T follicular helper cell (primary cell): ENCODE results near the gene CTSS.
"Not testable (repeated sequence)": the region's sequence is repeated elsewhere in the genome, so short reads cannot be mapped to it uniquely, and the experiment has no call there.

ENCODE experiments used
- DNase-seq: peaks from one replicate; pipeline ENCODE4 v3.0.0-alpha.2; 2020; ENCODE audit warnings: low read depth

CTSS gene

DNA sequence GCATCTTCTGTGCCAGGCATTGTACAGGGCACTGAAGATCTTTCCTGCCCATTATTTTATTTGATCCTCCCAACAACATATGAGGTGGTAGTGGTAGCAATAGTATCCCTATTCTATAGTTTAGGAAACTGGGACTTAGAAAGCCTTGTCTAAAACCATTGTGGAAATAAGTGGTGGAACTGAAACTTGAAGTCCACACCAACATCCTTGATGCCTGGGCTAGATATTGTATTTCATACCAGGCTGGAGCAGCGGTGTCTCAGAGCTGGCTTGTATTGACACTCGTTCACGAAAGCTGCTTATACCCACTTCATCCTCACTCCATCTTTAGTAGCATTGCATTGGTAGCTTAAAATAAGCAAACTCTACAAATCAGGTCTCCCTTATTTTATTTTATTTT lies 9.7 kb upstream of the CTSS start:
- no peak for DNase-seq

- no peak for DNase-seq
Measured at GRCh38 chr1:150772326-150772725, 6.7 kb upstream of the CTSS start.

DNA sequence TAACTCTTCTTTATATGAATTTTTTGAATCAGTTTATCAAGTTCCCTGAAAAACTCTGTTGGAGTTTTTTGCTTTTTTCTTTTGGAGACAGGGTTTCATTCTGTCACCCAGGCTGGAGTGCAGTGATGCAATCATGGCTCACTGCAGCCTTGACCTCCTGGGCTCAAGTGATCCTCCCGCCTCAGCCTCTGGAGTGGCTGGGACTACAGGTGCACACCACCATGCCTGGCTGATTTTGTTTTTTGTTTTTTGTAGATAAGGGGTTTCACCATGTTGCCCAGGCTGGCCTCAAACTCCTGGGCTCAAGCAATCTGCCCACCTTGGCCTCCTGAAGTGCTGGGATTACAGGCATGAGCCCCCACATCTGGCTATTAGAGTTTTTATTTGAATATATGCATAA lies 2.1 kb upstream of the CTSS start:
- DNase-seq: not testable (repeated sequence)

- DNase-seq: not testable (repeated sequence)
Measured at GRCh38 chr1:150765977-150766301, 361 bp upstream of the CTSS start.

- DNase-seq: no peak
Measured at GRCh38 chr1:150764617-150765101, 919 bp downstream of the CTSS start.

DNA sequence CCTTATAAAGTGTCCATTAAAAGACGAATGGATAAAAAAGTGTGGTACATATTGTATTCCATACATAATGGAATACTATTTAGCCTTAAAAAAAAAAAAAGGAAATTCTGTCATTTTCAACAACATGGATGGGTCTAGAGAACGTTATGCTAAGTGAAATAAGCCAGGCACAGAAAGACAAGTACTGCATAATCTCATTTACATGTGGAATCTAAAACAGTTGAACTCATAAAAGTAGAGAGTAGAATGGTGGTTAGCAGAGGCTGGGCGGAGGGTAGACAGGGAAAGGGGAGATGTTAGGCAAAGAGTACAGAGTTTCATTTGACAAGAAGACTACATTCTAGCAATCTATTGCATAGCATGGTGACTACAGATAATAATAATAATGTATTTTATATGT lies 2.6 kb downstream of the CTSS start:
- DNase-seq: no peak

GRCh38 chr1:150762552-150762951 lies 3.0 kb downstream of the CTSS start:
- DNase-seq: no peak

GRCh38 chr1:150761801-150762200 lies 3.8 kb downstream of the CTSS start:
- no peak for DNase-seq

DNA sequence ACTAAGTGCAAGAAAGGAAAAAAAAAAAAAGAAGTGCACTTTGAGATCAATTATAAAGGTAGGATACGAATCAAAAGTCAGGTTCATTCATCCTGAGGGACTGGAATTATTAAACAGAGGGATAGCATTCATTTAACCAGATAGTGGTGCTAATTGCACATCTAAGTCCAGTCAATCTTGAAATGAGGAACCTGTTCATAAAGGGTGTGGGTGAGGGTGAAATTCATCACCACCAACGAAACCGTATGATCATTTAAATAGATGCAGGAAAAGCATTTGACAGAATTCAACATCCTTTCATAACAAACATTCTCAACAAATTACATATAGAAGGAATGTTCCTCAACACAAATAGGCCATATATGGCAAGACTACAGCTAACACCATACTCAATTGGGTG lies 5.6 kb downstream of the CTSS start:
- DNase-seq: no peak

DNA sequence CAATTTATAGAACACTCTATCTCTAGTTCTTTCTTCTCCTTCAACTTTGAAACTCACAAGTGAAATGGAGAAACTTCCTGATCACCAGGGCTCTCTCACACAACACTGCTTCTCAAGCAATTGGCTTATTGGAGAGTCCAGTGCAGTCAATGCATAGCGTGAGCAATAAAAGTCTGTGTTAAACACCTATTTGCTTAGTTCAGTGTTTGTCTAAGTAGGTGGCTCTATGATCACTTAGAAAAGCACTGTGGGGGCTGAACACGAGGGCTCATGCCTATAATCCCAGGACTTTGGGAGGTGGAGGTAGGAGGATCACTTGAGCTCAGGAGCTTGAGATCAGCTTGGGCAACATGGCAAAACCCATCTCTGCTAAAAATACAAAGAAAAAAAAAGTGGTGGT lies 12.2 kb downstream of the CTSS start:
- DNase-seq: no peak

GRCh38 chr1:150751443-150751842 lies 14.1 kb downstream of the CTSS start:
- DNase-seq: no peak

GRCh38 chr1:150749720-150750311 lies 15.8 kb downstream of the CTSS start:
- no peak for DNase-seq

DNA sequence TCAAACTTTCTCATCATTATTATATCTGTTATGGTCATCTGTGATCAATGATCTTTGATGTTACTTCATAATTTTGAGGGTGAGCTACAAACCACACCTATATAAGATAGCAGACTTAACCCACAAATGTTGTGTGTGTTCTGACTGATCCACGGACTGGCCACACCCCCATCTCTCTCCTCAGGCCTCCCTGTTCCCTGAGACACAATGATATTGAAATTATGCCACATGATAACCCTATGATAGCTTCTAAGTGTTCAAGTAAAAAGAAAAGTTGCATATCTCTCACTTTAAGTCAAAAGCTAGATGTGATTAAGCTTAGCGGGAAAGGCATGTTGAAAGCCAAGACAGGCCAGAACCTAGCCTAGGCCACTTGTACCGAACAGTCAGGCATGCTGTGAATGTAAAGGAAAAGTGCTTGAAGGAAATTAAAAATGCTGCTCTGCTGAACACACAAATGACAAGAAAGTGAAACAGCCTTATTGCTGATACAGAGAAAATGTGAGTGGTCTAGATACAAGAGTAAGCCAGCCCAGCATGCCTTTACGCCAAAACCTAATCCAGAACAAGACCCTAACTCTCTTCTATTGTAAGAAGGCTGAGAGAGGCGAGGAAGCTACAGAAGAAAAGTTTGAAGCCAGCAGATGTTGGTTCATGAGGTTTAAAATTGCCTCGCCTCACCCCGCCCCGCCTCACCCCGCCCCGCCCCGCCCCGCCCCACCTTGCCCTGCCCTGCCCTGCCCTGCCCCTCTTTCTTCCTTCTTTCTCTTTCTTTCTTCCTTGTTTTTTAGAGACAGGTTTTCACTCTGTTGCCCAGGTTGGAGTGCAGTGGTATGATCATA lies 16.5 kb downstream of the CTSS start:
- DNase-seq: no peak

- no peak for DNase-seq
Measured at GRCh38 chr1:150730130-150730721, 35.4 kb downstream of the CTSS start.

DNA sequence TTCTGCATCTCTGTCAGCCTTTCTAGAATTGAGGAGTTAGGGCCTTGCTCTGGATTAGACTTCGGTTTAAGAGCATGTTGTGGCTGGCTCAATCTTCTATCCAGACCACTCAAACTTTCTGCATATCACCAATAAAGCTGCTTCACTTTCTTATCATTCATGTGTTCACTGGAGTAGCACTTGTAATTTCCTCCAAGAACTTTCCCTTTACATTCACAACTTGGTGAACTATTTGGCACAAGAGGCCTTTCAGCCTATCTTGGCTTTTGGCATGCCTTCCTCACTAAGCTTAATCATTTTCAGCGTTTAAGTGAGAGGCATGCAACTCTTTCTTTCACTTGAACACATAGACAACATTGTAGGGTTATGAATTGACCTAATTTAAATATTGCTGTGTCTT lies 41.2 kb downstream of the CTSS start:
- DNase-seq: no peak

GRCh38 chr1:150720703-150721102 lies 44.9 kb downstream of the CTSS start, which contains the start of gene HORMAD1:
Gene HORMAD1, minus strand, starts transcription at chr1:150720895. Its CDS starts 1,390 bp downstream, at chr1:150719505.
- DNase-seq: no peak

GRCh38 chr1:150720098-150720497 lies 45.5 kb downstream of the CTSS start:
- DNase-seq: no peak

- DNase-seq: no peak
Measured at GRCh38 chr1:150718225-150718891, 47.2 kb downstream of the CTSS start.

- DNase-seq: not testable (repeated sequence)
Measured at GRCh38 chr1:150709031-150709430, 56.5 kb downstream of the CTSS start.

DNA sequence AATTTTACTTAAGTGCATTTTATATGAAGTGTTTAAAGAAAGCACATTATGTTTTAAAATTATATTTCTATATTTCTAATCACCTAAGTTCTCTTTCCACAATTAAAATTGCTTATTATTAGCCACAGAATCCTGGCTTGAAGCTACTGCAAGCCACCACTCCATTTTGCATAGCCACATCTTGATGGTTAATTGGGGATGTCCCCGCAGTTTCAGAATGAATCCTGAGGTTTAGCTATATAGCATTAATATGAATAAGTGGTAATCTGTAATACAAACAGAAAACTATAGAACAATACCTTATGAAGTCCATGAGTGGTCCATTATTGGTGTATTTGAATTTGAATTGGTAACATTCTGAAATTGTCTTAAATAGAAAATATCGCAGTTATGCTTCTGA lies 57.0 kb downstream of the CTSS start:
- no peak for DNase-seq

DNA sequence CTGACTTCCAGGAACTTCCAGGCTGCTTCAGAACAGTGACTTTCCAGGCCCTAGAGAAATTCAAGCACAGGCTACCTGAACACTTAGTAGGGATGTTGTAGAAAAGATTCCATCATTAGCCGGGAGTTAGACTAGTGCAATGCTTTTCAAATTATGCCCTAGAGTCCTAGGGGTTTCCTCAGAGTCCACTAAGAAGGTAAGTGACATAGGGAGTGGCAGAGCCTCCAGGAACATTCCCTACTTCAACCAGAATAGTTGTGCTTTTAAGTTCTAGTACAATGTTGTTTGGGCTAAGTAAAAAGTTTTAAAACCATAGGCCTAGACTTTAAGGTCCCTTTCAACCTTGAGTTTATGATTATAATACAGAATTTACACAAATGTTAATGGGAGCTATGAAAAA lies 59.5 kb downstream of the CTSS start:
- DNase-seq: no peak

DNA sequence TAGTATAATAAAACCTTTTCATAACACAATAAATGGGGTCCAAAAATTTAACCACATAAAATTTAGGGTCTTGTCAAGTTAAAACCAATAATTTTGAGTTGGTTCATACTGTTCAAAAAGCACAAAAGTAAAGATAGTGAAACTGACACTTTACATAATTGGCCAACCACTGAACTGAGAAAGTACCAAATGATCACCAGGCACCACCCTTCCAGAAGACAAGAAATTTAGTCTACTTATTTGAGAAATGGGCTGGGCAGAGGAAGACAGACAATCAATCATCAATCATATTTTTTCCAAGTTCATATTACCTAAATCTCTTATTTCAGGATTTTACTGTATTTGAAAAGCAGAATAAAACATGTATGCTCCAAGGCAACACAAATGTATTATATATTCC lies 62.2 kb downstream of the CTSS start:
- DNase-seq: no peak
